Activated naive CD8-positive, alpha-beta T cell treated with anti-CD3 and anti-CD28 coated beads, Interleukin-2, amount 10 ng/mL, durations not matched to agents 7 days and 5 days (primary cell): ENCODE measurements around the gene HNRNPL. TPM values are rescaled to one million over a fixed set of nuclear protein-coding genes. Genes with fewer than 3 reads are reported as not detected.
A peak's percentile ranks its signal among the peaks of the same experiment; 100 is the strongest.

Experiments
- ATAC-seq: fragments of 150-1000 bp; cut with Tn5 transposase; one replicate; pipeline ENCODE4 v1.10.0; 2021; ENCODE audit warnings: low read depth, moderate library complexity
- POLR2A ChIA-PET: fragments of 350-600 bp; sonication (Branson Sonifier 250); formaldehyde crosslinking; loops from one replicate; lab custom pipeline; 2021; ENCODE audit warnings: antibody characterized with exemption; lab: Charles Lee
- DNase-seq: peaks from one replicate; pipeline ENCODE4 v3.0.0; 2021
- H3K27ac Mint-ChIP-seq: one replicate; pipeline ENCODE4 v1.8.0; 2022; ENCODE audit warnings: mild to moderate bottlenecking, mixed read lengths
- H3K27me3 Mint-ChIP-seq: one replicate; pipeline ENCODE4 v1.8.0; 2022; ENCODE audit warnings: mild to moderate bottlenecking, moderate library complexity, mixed read lengths
- H3K36me3 Mint-ChIP-seq: one replicate; pipeline ENCODE4 v1.8.0; 2021; ENCODE audit warnings: mild to moderate bottlenecking, mixed read lengths
- H3K4me1 Mint-ChIP-seq: one replicate; pipeline ENCODE4 v1.8.0; 2021; ENCODE audit warnings: mixed read lengths
- H3K4me3 Mint-ChIP-seq: one replicate; pipeline ENCODE4 v1.8.0; 2022; ENCODE audit warnings: mild to moderate bottlenecking, moderate library complexity, mixed read lengths
- H3K9me3 Mint-ChIP-seq: one replicate; pipeline ENCODE4 v1.8.0; 2021; ENCODE audit warnings: mixed read lengths
- total RNA-seq, 2 experiments: library from RNA; stranded (reverse); gene quantifications; one replicate each; pipeline ENCODE4 v1.2.3, GENCODE V29; 2021

Gene HNRNPL
- total RNA-seq, 2 experiments from 2014 or later = 441 to 455 TPM

GRCh38 chr19:38840583-38840968, 9.2 kb downstream of the HNRNPL start:
- DNase-seq (no peak), ATAC-seq (no peak)
- Mint-ChIP-seq H3K27me3 (no peaks in the 10 kb centered on the region), H3K4me1 (peaks cover 41% of the 10 kb centered on the region), H3K4me3 (peak overlapping the region; percentile 79), H3K9me3 (no peaks in the 10 kb centered on the region), H3K27ac (peak overlapping the region; percentile 96), H3K36me3 (peaks cover 54% of the 10 kb centered on the region)
- POLR2A ChIA-PET = interaction anchor here (1.1 to 1.9 kb wide), 4 partner anchors 9 to 37 kb away, joined by 3 to 10 read pairs (median 6); partner anchors contain the start of genes ECH1 and RINL

- Mint-ChIP-seq H3K27me3 (no peaks in the 10 kb centered on the region), H3K27ac (peak overlapping the region; percentile 77), H3K4me1 (peaks cover 38% of the 10 kb centered on the region), H3K36me3 (peaks cover 54% of the 10 kb centered on the region), H3K4me3 (no peak overlapping the region), H3K9me3 (no peaks in the 10 kb centered on the region)
- no peak for DNase-seq
- ATAC-seq = no peak
- POLR2A ChIA-PET = interaction anchor here (1.1 to 1.9 kb wide), 4 partner anchors 8 to 38 kb away, joined by 3 to 10 read pairs (median 6); partner anchors contain the start of genes ECH1 and RINL
Observed at GRCh38 chr19:38839816-38840582, 9.8 kb downstream of the HNRNPL start.

- Mint-ChIP-seq H3K27ac (no peak overlapping the region), H3K36me3 (peaks cover 51% of the 10 kb centered on the region), H3K27me3 (no peaks in the 10 kb centered on the region), H3K4me3 (no peak overlapping the region), H3K4me1 (peaks cover 33% of the 10 kb centered on the region), H3K9me3 (no peaks in the 10 kb centered on the region)
- DNase-seq (no peak), ATAC-seq (no peak)
- POLR2A ChIA-PET = interaction anchor here (1.9 kb wide), 1 partner anchor 10 kb away, joined by 10 read pairs; no protein-coding TSS in a partner anchor
Observed at GRCh38 chr19:38838986-38839761, 10.6 kb downstream of the HNRNPL start.

GRCh38 chr19:38838208-38838985, 11.4 kb downstream of the HNRNPL start:
- peaks cover 28% of the 10 kb centered on the region for H3K4me1 Mint-ChIP-seq
- H3K27me3 Mint-ChIP-seq = no peaks in the 10 kb centered on the region
- no peaks in the 10 kb centered on the region for H3K9me3 Mint-ChIP-seq
- H3K4me3 Mint-ChIP-seq = no peak overlapping the region
- POLR2A ChIA-PET = interaction anchor here (1.1 to 1.3 kb wide), 2 partner anchors 10 to 39 kb away, joined by 5 read pairs; partner anchors contain the start of gene RINL
- H3K27ac Mint-ChIP-seq = peak overlapping the region; percentile 24
- peaks cover 44% of the 10 kb centered on the region for H3K36me3 Mint-ChIP-seq
- no peak for ATAC-seq
- no peak for DNase-seq

GRCh38 chr19:38837656-38838121, 12.1 kb downstream of the HNRNPL start:
- H3K9me3 Mint-ChIP-seq = no peaks in the 10 kb centered on the region
- no peak for ATAC-seq
- H3K27ac Mint-ChIP-seq = no peak overlapping the region
- no peaks in the 10 kb centered on the region for H3K27me3 Mint-ChIP-seq
- DNase-seq = no peak
- H3K4me3 Mint-ChIP-seq = no peak overlapping the region
- POLR2A ChIA-PET = interaction anchor here (0.6 to 1.3 kb wide), 4 partner anchors 11 to 237 kb away, joined by 3 to 5 read pairs (median 5); partner anchors contain the start of gene RINL
- H3K36me3 Mint-ChIP-seq = peaks cover 39% of the 10 kb centered on the region
- H3K4me1 Mint-ChIP-seq = peaks cover 23% of the 10 kb centered on the region

GRCh38 chr19:38836983-38837626, 12.7 kb downstream of the HNRNPL start:
- Mint-ChIP-seq H3K9me3 (no peaks in the 10 kb centered on the region), H3K4me1 (peaks cover 19% of the 10 kb centered on the region), H3K27ac (no peak overlapping the region), H3K27me3 (no peaks in the 10 kb centered on the region), H3K36me3 (peaks cover 34% of the 10 kb centered on the region), H3K4me3 (no peak overlapping the region)
- no peak for ATAC-seq
- DNase-seq = no peak
- POLR2A ChIA-PET = interaction anchor here (0.6 to 1.3 kb wide), 4 partner anchors 11 to 236 kb away, joined by 3 to 5 read pairs (median 5); partner anchors contain the start of gene RINL

GRCh38 chr19:38836159-38836982, 13.4 kb downstream of the HNRNPL start:
- H3K9me3 Mint-ChIP-seq = no peaks in the 10 kb centered on the region
- POLR2A ChIA-PET = interaction anchor here (0.9 to 5.4 kb wide), 2 partner anchors 9 to 13 kb away, joined by 3 to 37 read pairs; partner anchors contain the start of gene HNRNPL
- H3K27me3 Mint-ChIP-seq = no peaks in the 10 kb centered on the region
- H3K36me3 Mint-ChIP-seq = peaks cover 29% of the 10 kb centered on the region
- ATAC-seq (no peak), DNase-seq (no peak)
- peaks cover 17% of the 10 kb centered on the region for H3K4me1 Mint-ChIP-seq
- no peak overlapping the region for H3K4me3 Mint-ChIP-seq
- H3K27ac Mint-ChIP-seq = peak overlapping the region; percentile 48

- Mint-ChIP-seq H3K36me3 (peaks cover 25% of the 10 kb centered on the region), H3K27ac (no peak overlapping the region), H3K9me3 (no peaks in the 10 kb centered on the region), H3K4me3 (no peak overlapping the region), H3K27me3 (no peaks in the 10 kb centered on the region), H3K4me1 (peaks cover 25% of the 10 kb centered on the region)
- ATAC-seq (no peak), DNase-seq (no peak)
- POLR2A ChIA-PET = interaction anchor here (5.1 to 5.4 kb wide), 2 partner anchors 9 to 14 kb away, joined by 37 to 55 read pairs; partner anchors contain the start of gene HNRNPL
Observed at GRCh38 chr19:38834590-38834989, 15.2 kb downstream of the HNRNPL start.

GRCh38 chr19:38834104-38834490, 15.7 kb downstream of the HNRNPL start:
- Mint-ChIP-seq H3K36me3 (peaks cover 22% of the 10 kb centered on the region), H3K9me3 (no peaks in the 10 kb centered on the region), H3K4me3 (no peak overlapping the region), H3K4me1 (peaks cover 23% of the 10 kb centered on the region), H3K27ac (peak overlapping the region; percentile 25), H3K27me3 (no peaks in the 10 kb centered on the region)
- POLR2A ChIA-PET = interaction anchor here (0.6 to 5.4 kb wide), 3 partner anchors 9 to 283 kb away, joined by 3 to 55 read pairs (median 37); partner anchors contain the start of gene HNRNPL
- no peak for DNase-seq
- no peak for ATAC-seq

- DNase-seq (no peak), ATAC-seq (no peak)
- Mint-ChIP-seq H3K36me3 (peaks cover 20% of the 10 kb centered on the region), H3K4me3 (no peak overlapping the region), H3K27me3 (no peaks in the 10 kb centered on the region), H3K9me3 (no peaks in the 10 kb centered on the region), H3K27ac (no peak overlapping the region), H3K4me1 (peaks cover 21% of the 10 kb centered on the region)
- POLR2A ChIA-PET = interaction anchor here (1.7 to 5.4 kb wide), 3 partner anchors 10 to 36 kb away, joined by 13 to 55 read pairs (median 37); partner anchors contain the start of gene HNRNPL
Observed at GRCh38 chr19:38833092-38833425, 16.7 kb downstream of the HNRNPL start.

GRCh38 chr19:38831142-38831605, 18.6 kb downstream of the HNRNPL start:
- Mint-ChIP-seq H3K27me3 (no peaks in the 10 kb centered on the region), H3K9me3 (no peaks in the 10 kb centered on the region), H3K4me3 (peak overlapping the region; percentile 95), H3K27ac (peak overlapping the region; percentile 88), H3K36me3 (peaks cover 31% of the 10 kb centered on the region), H3K4me1 (peaks cover 27% of the 10 kb centered on the region)
- POLR2A ChIA-PET = interaction anchor here (0.6 to 5.4 kb wide), 16 partner anchors 12 to 444 kb away, joined by 3 to 55 read pairs (median 6); partner anchors contain the start of genes GGN, HNRNPL, LGALS4 and MRPS12
- ATAC-seq = peak; percentile 49
- peak; percentile 59 for DNase-seq
